ENCODE data around the gene PTX3.

Gene PTX3

GRCh38 chr3:157475921-157476414, 39.3 kb downstream of the PTX3 start:
- DNase-seq (ENCODE audit: low read depth), result no peak

DNA sequence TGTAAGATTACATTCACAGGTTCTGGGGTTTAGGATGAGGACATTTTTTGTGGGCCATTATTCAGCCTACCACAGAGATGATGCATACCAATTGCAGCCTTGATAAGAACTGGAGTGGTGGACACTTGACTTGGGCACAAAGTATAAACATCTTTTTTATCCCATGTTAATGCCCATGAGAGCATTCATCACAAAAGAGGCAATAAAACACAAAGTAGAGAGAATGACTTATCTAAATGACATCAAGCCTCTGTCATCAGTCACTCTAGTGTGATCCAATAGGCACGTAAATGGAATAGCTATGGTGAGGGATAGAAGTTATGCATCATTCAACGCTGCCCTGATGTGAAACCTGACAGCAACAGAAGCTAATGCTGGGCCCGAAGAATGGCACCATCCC, 40.8 kb downstream of the PTX3 start:
- DNase-seq (ENCODE audit: low read depth), result no peak

DNA sequence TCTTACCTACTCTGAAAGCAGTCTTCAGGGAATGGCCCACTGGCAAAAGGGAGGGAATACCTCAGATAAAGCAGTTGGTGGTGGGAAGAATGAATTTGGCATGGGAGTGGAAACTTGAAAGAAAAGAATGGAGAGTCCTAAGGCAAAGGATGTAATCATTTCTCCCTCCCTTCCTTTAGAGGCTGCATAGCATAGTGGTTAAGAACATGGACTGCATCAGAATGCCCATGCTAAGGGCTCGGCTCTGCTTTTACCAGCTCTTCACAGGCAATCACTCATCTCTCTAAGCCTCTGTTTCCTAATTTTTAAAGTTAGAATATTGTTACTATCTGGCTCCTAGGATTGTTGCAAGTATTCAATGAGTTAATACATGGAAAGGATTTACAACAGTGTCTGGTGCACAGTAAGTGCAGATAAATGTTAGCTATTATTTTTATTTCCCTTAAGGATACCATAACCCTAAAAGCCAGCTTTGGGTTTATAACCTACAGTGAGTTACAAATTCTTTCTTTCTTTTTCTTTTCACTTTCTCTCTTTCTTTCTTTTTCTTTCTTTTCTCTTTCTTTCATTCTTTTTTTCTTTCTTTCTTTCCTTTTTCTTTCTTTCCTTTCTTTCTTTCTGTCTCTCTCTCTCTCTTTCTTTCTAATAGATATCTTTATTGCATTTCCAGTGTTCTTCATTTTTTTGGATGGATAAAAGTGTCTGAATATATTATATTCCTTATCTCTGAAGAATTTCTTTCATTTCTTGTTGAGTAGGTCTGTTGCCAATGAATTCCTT, 43.0 kb downstream of the PTX3 start:
- no peak for DNase-seq (ENCODE audit: low read depth)

DNA sequence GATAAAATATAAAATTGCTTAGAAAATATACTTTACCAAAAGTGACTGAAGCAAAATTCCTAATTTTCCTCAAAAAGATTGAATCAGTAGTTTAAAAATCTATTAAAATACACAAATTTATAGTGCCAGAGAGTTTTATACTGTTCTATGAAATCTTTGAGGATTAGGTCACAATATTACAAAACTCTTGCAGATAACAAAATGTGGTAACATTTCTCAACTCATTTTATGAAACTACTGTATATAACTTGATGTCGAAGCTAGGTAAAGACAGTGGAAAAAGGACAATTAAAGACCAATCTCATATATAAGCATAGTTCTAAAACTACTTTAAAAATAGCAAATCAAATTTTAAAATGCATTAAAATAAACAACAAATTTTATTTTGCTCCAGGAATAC, 50.7 kb downstream of the PTX3 start:
- no peak for DNase-seq (ENCODE audit: low read depth)

- DNase-seq (ENCODE audit: low read depth), result no peak
Measured at GRCh38 chr3:157488144-157488543, 51.5 kb downstream of the PTX3 start.

DNA sequence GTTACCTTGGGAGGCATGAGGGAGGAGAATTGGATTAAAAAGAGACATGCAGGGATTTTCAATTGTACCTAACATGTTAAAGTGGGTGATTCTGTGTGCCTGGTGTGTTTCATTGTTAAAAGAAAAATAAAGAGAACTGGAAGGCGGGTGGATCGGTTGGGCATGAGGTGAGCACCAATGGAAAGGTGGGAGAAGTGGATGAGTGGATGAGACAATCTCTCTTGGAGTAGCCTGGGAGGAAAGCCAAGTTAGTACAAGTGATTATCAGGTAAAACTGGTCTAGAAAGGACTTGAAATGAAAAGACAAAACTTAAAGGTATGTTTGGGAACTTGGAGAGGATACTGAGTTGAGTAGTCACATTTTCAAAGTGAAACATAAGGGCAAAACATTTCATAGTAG, 54.5 kb downstream of the PTX3 start:
- no peak for DNase-seq (ENCODE audit: low read depth)
